ENCODE results near the gene RFK. TPM values are rescaled to one million over a fixed set of nuclear protein-coding genes. Genes with fewer than 3 reads are reported as not detected.

The RFK gene
- total RNA-seq, 1 experiment from 2014 or later = 12.0 TPM

- no peak overlapping the region for H3K4ac ChIP-seq (ENCODE audit: low read depth, low read length)
- WGBS (ENCODE audit: extremely low coverage, insufficient read length, low lambda C conversion rate) = no CpG with 5 or more reads among the region's 6 CpGs
These were observed 15.7 kb downstream of the RFK start for GRCh38 chr9:76378367-76379073.

More at GRCh38 chr9:76378367-76379073, 15.7 kb downstream of the RFK start:
- TF ChIP-seq CTCF (conservative IDR thresholded peaks at IDR 0.05) = no peak
- Histone ChIP-seq H3K18ac (ENCODE audit: insufficient read length, low read depth, low read length) (no peak overlapping the region), H3K27ac (ENCODE audit: insufficient read length, low read depth, low read length) (no peak overlapping the region), H2AFZ (ENCODE audit: low read length) (no peak overlapping the region), H3K27me3 (ENCODE audit: insufficient read depth, low read length) (no peaks in the 10 kb centered on the region), H3T11ph (ENCODE audit: low read length) (no peak overlapping the region), H4K8ac (replicated peaks; ENCODE audit: insufficient read length, low read depth, low read length) (no peak overlapping the region), H2BK5ac (ENCODE audit: insufficient read length, low read length) (no peak overlapping the region), H3K9me3 (ENCODE audit: control insufficient read depth, low read depth, low read length) (no peaks in the 10 kb centered on the region), H4K20me1 (ENCODE audit: control insufficient read depth, insufficient read depth, insufficient read length) (no peaks in the 10 kb centered on the region), H3K56ac (ENCODE audit: insufficient read length, low read depth, low read length) (no peak overlapping the region), H3K23me2 (ENCODE audit: insufficient read length, low read depth, low read length, poor library complexity, severe bottlenecking) (no peaks in the 10 kb centered on the region), H3K9ac (ENCODE audit: extremely low read depth, insufficient read length, low read length) (no peak overlapping the region), H3K4me2 (ENCODE audit: insufficient read depth, insufficient read length, low read length) (no peak overlapping the region), H2BK20ac (ENCODE audit: low read depth, low read length, poor library complexity, severe bottlenecking) (no peak overlapping the region), H3K4me1 (ENCODE audit: insufficient read depth, low read length) (no peaks in the 10 kb centered on the region), H3K79me2 (ENCODE audit: insufficient read depth, low read length) (no peaks in the 10 kb centered on the region), H3K79me1 (ENCODE audit: insufficient read depth, low read depth, low read length, poor library complexity, severe bottlenecking) (no peaks in the 10 kb centered on the region), H3K14ac (ENCODE audit: insufficient read depth, low read length) (no peak overlapping the region), H4K91ac (ENCODE audit: insufficient read length, low read depth, low read length) (no peak overlapping the region), H2BK15ac (ENCODE audit: low read depth, low read length) (no peak overlapping the region), H4K5ac (ENCODE audit: insufficient read length, low read depth, low read length) (no peak overlapping the region), H2BK12ac (ENCODE audit: insufficient read length, low read depth, low read length) (no peak overlapping the region), H2BK120ac (ENCODE audit: low read depth, low read length, poor library complexity, severe bottlenecking) (no peak overlapping the region), H2AK5ac (ENCODE audit: insufficient read length, low read length) (no peak overlapping the region), H3K23ac (ENCODE audit: insufficient read length, low read depth, low read length) (no peak overlapping the region)
- H3K27me3 Mint-ChIP-seq (ENCODE audit: low read depth) = no peaks in the 10 kb centered on the region; the same call in 1 of the 2 replicates
- peaks cover 11 to 18% of the 10 kb centered on the region in 2 experiments for H3K4me1 Mint-ChIP-seq
- H3K27ac Mint-ChIP-seq = no peak overlapping the region
- no peak for DNase-seq
- H3K36me3 Mint-ChIP-seq (ENCODE audit: insufficient read depth in 1 of 3, low read depth in 3 of 3) = peaks cover 0 to 2% (median 0%) of the 10 kb centered on the region in 3 experiments; a peak in 2 of 7 replicates
- no peak overlapping the region for H3K4me3 Mint-ChIP-seq
- no peaks in the 10 kb centered on the region for H3K9me3 Mint-ChIP-seq
